GM08714 (cell line): Measurements from ENCODE around the gene PCDHA7.
"Not testable (repeated sequence)": the region's sequence is repeated elsewhere in the genome, so short reads cannot be mapped to it uniquely, and the experiment has no call there.

Experiments used
- H3K4me3 ChIP-seq: fragments of 200-500 bp; sonication (Bioruptor generic); 2 replicates; pipeline ENCODE4 v1.5.1; 2014; ENCODE audit warnings: mild to moderate bottlenecking, low read length, inconsistent platforms
- ZNF274 ChIP-seq: IDR thresholded peaks from 2 replicates; pipeline ENCODE4 v1.6.1; 2012; ENCODE audit warnings: mild to moderate bottlenecking, low read depth, low read length

The PCDHA7 gene

GRCh38 chr5:140840978-140841962 is 7.2 kb downstream of the PCDHA7 start, which contains the start of gene PCDHA8:
PCDHA8 (plus strand) TSS chr5:140841187; CDS start chr5:140841322, 135 bp downstream.
- H3K4me3 ChIP-seq: no peak within 1 kb of the TSS

DNA sequence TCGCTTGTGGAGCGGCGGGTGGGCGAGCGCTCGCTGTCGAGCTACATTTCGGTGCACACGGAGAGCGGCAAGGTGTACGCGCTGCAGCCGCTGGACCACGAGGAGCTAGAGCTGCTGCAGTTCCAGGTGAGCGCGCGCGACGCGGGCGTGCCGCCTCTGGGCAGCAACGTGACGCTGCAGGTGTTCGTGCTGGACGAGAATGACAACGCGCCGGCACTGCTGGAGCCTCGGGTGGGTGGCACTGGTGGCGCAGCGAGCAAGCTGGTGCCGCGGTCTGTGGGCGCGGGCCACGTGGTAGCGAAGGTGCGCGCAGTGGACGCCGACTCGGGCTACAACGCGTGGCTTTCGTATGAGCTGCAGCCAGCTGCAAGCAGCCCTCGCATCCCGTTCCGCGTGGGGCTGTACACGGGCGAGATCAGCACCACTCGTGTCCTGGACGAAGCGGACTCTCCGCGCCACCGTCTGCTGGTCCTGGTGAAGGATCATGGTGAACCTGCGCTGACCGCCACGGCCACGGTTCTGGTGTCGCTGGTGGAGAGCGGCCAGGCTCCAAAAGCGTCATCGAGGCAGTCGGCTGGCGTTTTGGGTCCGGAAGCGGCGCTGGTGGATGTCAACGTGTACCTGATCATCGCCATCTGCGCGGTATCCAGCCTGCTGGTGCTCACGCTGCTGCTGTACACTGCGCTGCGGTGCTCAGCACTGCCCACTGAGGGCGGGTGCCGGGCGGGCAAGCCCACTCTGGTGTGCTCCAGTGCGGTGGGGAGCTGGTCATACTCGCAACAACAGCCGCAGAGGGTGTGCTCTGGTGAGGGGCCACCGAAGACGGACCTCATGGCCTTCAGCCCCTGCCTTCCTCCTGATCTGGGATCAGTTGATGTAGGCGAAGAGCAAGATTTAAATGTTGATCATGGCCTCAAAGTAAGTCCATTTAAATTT is 9.0 kb downstream of the PCDHA7 start:
- TF ChIP-seq ZNF274: no peak
- no peak overlapping the region for H3K4me3 ChIP-seq

More at GRCh38 chr5:140840978-140841962, 7.2 kb downstream of the PCDHA7 start, which contains the start of gene PCDHA8:
- TF ChIP-seq ZNF274: no peak

DNA sequence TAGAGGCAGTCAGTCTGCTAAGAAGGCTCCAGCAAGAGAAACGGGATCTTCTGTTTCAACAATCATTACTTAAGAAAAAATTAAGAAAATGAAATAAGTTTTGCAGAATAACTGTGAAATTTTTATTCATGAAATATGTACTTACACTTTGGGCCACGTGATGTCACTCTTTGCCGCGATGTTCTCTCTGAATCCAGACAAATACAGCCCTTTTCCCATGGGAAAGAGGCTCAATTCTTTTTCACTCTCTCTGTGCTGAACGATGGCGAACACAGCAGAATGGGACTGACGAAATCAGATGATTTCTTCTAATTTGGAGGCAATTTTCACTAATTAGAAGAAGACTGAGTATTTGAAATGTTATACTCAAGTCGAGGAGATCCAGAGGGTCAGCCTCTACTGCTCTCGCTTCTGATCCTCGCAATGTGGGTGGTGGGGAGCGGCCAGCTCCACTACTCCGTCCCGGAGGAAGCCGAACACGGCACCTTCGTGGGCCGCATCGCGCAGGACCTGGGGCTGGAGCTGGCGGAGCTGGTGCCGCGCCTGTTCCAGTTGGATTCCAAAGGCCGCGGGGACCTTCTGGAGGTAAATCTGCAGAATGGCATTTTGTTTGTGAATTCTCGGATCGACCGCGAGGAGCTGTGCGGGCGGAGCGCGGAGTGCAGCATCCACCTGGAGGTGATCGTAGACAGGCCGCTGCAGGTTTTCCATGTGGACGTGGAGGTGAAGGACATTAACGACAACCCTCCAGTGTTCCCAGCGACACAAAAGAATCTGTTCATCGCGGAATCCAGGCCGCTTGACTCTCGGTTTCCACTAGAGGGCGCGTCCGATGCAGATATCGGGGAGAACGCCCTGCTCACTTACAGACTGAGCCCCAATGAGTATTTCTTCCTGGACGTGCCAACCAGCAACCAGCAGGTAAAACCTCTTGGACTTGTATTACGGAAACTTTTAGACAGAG is 14.4 kb downstream of the PCDHA7 start, which contains the start of gene PCDHA9:
Gene PCDHA9 (plus strand): TSS at position 244 of the 964 bp plus-strand sequence. CDS start 114 bp downstream, at position 358.
- not testable (repeated sequence) for H3K4me3 ChIP-seq

DNA sequence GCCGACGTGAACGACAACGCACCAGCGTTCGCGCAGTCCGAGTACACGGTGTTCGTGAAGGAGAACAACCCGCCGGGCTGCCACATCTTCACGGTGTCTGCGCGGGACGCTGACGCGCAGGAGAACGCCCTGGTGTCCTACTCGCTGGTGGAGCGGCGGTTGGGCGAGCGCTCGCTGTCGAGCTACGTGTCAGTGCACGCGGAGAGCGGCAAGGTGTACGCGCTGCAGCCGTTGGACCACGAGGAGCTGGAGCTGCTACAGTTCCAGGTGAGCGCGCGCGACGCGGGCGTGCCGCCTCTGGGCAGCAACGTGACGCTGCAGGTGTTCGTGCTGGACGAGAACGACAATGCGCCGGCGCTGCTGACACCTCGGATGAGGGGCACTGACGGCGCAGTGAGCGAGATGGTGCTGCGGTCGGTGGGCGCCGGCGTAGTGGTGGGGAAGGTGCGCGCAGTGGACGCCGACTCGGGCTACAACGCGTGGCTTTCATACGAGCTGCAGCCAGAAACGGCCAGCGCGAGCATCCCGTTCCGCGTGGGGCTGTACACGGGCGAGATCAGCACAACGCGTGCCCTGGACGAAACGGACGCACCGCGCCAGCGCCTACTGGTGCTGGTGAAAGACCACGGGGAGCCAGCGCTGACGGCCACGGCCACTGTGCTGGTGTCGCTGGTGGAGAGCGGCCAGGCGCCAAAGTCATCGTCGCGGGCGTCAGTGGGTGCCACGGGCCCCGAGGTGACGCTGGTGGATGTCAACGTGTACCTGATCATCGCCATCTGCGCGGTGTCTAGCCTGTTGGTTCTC is 16.0 kb downstream of the PCDHA7 start:
- H3K4me3 ChIP-seq: not testable (repeated sequence)

- TF ChIP-seq ZNF274: no peak
- H3K4me3 ChIP-seq: no peak within 1 kb of the TSS
Measured at GRCh38 chr5:140855772-140856674, 22.0 kb downstream of the PCDHA7 start, which contains the start of gene PCDHA10. PCDHA10 (plus strand) TSS chr5:140855897; CDS start chr5:140856049, 152 bp downstream.

DNA sequence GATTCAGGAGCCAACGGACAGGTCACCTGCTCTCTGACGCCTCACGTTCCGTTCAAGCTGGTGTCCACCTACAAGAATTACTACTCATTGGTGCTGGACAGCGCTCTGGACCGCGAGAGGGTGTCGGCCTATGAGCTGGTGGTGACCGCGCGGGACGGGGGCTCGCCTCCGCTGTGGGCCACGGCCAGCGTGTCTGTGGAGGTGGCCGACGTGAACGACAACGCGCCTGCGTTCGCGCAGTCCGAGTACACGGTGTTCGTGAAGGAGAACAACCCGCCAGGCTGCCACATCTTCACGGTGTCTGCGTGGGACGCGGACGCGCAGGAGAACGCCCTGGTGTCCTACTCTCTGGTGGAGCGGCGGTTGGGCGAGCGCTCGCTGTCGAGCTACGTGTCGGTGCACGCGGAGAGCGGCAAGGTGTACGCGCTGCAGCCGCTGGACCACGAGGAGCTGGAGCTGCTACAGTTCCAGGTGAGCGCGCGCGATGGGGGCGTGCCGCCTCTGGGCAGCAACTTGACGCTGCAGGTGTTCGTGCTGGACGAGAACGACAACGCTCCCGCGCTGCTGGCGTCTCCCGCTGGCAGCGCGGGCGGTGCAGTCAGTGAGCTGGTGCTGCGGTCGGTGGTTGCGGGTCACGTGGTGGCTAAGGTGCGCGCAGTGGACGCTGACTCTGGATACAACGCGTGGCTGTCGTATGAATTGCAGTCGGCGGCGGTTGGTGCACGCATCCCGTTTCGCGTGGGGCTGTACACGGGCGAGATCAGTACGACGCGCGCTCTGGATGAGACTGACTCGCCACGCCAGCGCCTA is 23.3 kb downstream of the PCDHA7 start:
- no peak for TF ChIP-seq ZNF274
- no peak overlapping the region for H3K4me3 ChIP-seq

DNA sequence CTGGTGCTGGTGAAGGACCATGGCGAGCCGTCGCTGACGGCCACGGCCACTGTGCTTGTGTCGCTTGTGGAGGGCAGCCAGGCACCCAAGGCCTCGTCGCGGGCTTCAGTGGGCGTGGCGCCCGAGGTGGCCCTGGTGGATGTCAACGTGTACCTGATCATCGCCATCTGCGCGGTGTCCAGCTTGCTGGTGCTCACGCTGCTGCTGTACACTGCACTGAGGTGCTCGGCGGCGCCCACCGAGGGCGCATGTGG is 23.8 kb downstream of the PCDHA7 start:
- no peak for TF ChIP-seq ZNF274
- H3K4me3 ChIP-seq: no peak overlapping the region

DNA sequence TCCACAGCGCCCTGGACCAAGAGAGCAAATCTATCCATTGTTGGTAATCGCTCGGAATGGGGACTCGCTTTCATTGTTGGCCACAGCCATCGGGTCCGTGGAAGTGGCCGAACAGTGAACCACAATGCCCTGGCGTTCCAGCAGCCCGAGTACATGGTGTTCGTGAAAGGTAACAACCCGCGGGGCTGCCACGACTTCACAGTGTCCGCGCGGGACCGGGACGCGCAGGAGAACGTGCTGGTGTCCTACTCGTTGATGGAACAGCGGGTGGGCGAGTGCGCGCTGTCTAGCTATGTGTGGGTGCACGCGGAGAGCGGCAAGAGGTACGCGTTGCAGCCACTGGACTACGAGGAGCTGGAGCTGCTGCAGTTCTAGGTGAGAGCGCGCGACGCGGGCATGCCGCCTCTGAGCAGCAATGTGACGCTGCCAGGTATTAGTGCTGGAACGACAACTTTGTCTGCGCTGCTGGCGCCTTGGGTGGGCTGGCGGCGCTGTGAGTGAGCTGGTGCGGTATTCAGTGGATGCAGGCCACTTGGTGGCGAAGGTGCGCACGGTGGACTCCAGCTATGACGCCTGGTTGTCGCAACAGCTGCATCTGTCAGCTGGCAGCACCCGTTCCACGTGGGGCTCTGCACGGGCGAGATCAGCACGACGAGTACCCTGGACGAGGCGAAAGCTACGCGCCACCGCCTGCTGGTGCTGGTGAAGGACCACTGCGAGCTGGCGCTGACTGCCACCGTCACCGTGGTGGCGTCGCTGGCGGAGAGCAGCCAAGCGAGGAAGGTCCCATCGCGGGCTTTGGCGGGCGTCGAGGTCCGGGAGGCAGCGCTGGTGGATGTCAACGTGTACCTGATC is 28.6 kb downstream of the PCDHA7 start:
- TF ChIP-seq ZNF274: no peak
- no peak overlapping the region for H3K4me3 ChIP-seq

DNA sequence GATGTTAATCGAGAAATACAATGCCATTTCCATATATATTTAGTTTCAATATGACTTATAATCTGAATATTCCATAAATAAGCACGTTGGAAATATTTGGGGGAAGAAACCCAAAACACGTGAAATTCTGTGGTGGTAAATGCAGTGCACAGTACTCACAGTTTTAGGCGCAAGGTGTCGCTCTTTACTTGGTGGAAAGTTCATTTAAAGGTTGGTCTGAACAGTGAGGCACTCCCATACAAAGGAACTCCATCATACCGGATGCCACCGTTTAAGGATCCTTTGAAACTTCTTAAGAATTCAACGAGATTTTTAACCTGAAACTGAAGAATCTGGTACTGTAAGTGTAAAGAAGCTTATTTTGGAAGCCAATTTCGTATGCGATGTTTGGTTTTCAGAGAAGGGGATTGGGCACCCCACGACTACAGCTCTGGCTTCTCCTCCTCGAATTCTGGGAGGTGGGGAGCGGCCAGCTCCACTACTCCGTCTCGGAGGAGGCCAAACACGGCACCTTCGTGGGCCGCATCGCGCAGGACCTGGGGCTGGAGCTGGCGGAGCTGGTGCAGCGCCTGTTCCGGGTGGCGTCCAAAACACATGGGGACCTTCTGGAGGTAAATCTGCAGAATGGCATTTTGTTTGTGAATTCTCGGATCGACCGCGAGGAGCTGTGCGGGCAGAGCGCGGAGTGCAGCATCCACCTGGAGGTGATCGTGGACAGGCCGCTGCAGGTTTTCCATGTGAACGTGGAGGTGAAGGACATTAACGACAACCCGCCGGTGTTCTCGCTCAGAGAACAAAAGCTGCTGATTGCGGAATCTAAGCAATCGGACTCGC is 34.9 kb downstream of the PCDHA7 start, which contains the start of gene PCDHA11:
Gene PCDHA11 (plus strand): TSS at position 237 of the 834 bp plus-strand sequence. CDS start 147 bp downstream, at position 384.
- no peak for TF ChIP-seq ZNF274

GRCh38 chr5:140869555-140869886 is 35.5 kb downstream of the PCDHA7 start:
- no peak for TF ChIP-seq ZNF274
- H3K4me3 ChIP-seq: no peak overlapping the region

More for the DNA sequence above, 34.9 kb downstream of the PCDHA7 start, which contains the start of gene PCDHA11:
- no peak within 1 kb of the TSS for H3K4me3 ChIP-seq
